Stimulated activated CD8-positive, alpha-beta memory T cell treated with anti-CD3 and anti-CD28 coated beads, Interleukin-15, amount 100 ng/mL, for 1 hour (primary cell): ENCODE measurements around the gene CDK9.

ENCODE experiments used
- DNase-seq: peaks from one replicate; pipeline ENCODE4 v3.0.0-alpha.2; 2020; ENCODE audit warnings: low read depth

The CDK9 gene

GRCh38 chr9:127803507-127804352 lies 17.9 kb downstream of the CDK9 start:
- DNase-seq, result no peak

GRCh38 chr9:127805620-127806019 lies 19.8 kb downstream of the CDK9 start:
- no peak for DNase-seq

- no peak for DNase-seq
Observed at GRCh38 chr9:127806871-127807270, 21.0 kb downstream of the CDK9 start.

GRCh38 chr9:127808347-127809001 lies 22.6 kb downstream of the CDK9 start:
- no peak for DNase-seq

GRCh38 chr9:127809002-127809539 lies 23.2 kb downstream of the CDK9 start:
- no peak for DNase-seq

GRCh38 chr9:127809540-127810377 lies 23.9 kb downstream of the CDK9 start:
- DNase-seq, result no peak

- no peak for DNase-seq
Observed at GRCh38 chr9:127810378-127811187, 24.7 kb downstream of the CDK9 start.

- no peak for DNase-seq
Observed at GRCh38 chr9:127812011-127812410, 26.2 kb downstream of the CDK9 start.

- DNase-seq, result no peak
Observed at GRCh38 chr9:127812936-127813675, 27.3 kb downstream of the CDK9 start.

- no peak for DNase-seq
Observed at GRCh38 chr9:127813686-127814226, 27.9 kb downstream of the CDK9 start.

- DNase-seq, result no peak
Observed at GRCh38 chr9:127814619-127815511, 29.0 kb downstream of the CDK9 start.

- no peak for DNase-seq
Observed at GRCh38 chr9:127815512-127816361, 29.9 kb downstream of the CDK9 start.

- DNase-seq, result no peak
Observed at GRCh38 chr9:127816362-127816725, 30.5 kb downstream of the CDK9 start.

GRCh38 chr9:127816728-127817127 lies 30.9 kb downstream of the CDK9 start:
- DNase-seq, result no peak

- DNase-seq, result no peak
Observed at GRCh38 chr9:127817881-127818434, 32.1 kb downstream of the CDK9 start.

- DNase-seq, result no peak
Observed at GRCh38 chr9:127818574-127818973, 32.7 kb downstream of the CDK9 start.

GRCh38 chr9:127822108-127822507 lies 36.3 kb downstream of the CDK9 start:
- no peak for DNase-seq
